Keratinocyte (primary cell): ENCODE results near the gene RELT. TPM values are rescaled to one million over a fixed set of nuclear protein-coding genes. Genes with fewer than 3 reads are reported as not detected.

Source experiments
- DNase-seq: peaks from one replicate; pipeline ENCODE4 v3.0.0-alpha.2; 2011; ENCODE audit warnings: low read depth, missing footprints, low spot score
- FAIRE-seq: peaks from 2 replicates; lab custom pipeline; 2011; peaks lifted over from hg19 to GRCh38; lab: Jason Lieb, UNC
- H2AFZ ChIP-seq: 2 replicates; pipeline ENCODE4 v1.6.0; 2012; ENCODE audit warnings: low read length, control low read depth, inconsistent platforms; ENCODE audit not compliant: control insufficient read depth
- H3K27ac ChIP-seq: 2 replicates; pipeline ENCODE4 v1.5.1; 2011; ENCODE audit warnings: low read length; ENCODE audit not compliant: control insufficient read depth, insufficient read depth
- H3K27me3 ChIP-seq: 3 replicates; pipeline ENCODE4 v1.6.0; 2011; ENCODE audit warnings: low read length; ENCODE audit not compliant: control insufficient read depth, insufficient read depth; ENCODE audit errors: extremely low read depth
- H3K36me3 ChIP-seq, 2 experiments: 2 replicates in 1 of 2; 3 replicates in 1 of 2; pipeline ENCODE4 v1.5.1; 2011; ENCODE audit warnings: low read length in 2 of 2, mild to moderate bottlenecking in 1 of 2; ENCODE audit not compliant: control insufficient read depth in 2 of 2, insufficient read depth in 2 of 2; ENCODE audit errors: extremely low read depth in 1 of 2
- H3K4me1 ChIP-seq: 3 replicates; pipeline ENCODE4 v1.5.1; 2011; ENCODE audit warnings: low read length; ENCODE audit not compliant: control insufficient read depth, insufficient read depth; ENCODE audit errors: extremely low read depth
- H3K4me2 ChIP-seq: 3 replicates; pipeline ENCODE4 v1.6.0; 2011; ENCODE audit warnings: low read depth, low read length; ENCODE audit not compliant: control insufficient read depth, insufficient read depth; ENCODE audit errors: extremely low read depth
- H3K4me3 ChIP-seq, 3 experiments: fragments of 200-600 bp in 1 of 3; sonication (generic) in 1 of 3; 2 replicates in 2 of 3; 3 replicates in 1 of 3; pipeline ENCODE4 v1.5.1; 2011 to 2016; ENCODE audit warnings: low read length in 3 of 3, mild to moderate bottlenecking in 3 of 3, control low read depth in 2 of 3, inconsistent platforms in 1 of 3, low read depth in 1 of 3, mixed read lengths in 1 of 3, mixed run types in 1 of 3, moderate library complexity in 1 of 3; ENCODE audit not compliant: control insufficient read depth in 2 of 3, insufficient read depth in 2 of 3; ENCODE audit errors: extremely low read depth in 1 of 3
- H3K79me2 ChIP-seq: 2 replicates; pipeline ENCODE4 v1.6.0; 2012; ENCODE audit warnings: low read length; ENCODE audit not compliant: control insufficient read depth, insufficient read depth
- H3K9ac ChIP-seq: 3 replicates; pipeline ENCODE4 v1.6.0; 2011; ENCODE audit warnings: low read length; ENCODE audit not compliant: control insufficient read depth, insufficient read depth; ENCODE audit errors: extremely low read depth
- H3K9me1 ChIP-seq: 3 replicates; pipeline ENCODE4 v1.6.0; 2011; ENCODE audit warnings: low read length; ENCODE audit not compliant: control insufficient read depth, insufficient read depth; ENCODE audit errors: extremely low read depth
- H3K9me3 ChIP-seq: 2 replicates; pipeline ENCODE4 v1.5.1; 2012; ENCODE audit warnings: low read depth, low read length; ENCODE audit not compliant: control insufficient read depth
- H4K20me1 ChIP-seq: 3 replicates; pipeline ENCODE4 v1.6.0; 2011; ENCODE audit warnings: low read length; ENCODE audit not compliant: control insufficient read depth, insufficient read depth; ENCODE audit errors: extremely low read depth
- EZH2 ChIP-seq: IDR thresholded peaks from one replicate; pipeline ENCODE4 v1.6.1; 2012; ENCODE audit warnings: inconsistent platforms, mild to moderate bottlenecking, low read length, moderate library complexity
- dilution Hi-C: fragments of 300-500 bp; cut with MboI; formaldehyde crosslinking; loops from one replicate; pipeline ENCODE4 v1.7.0; 2020; ENCODE audit warnings: low sequenced_read_pairs; ENCODE audit not compliant: extremely low pct_ligation_motif_present
- polyA plus RNA-seq, 5 experiments: library from polyadenylated mRNA; depleted of rRNA in 3 of 5; stranded (reverse) in 3 of 5; stranded (forward) in 1 of 5; unstranded in 1 of 5; fragments of >200 nt; gene quantifications; 1 replicate in 1 of 5; 2 replicates in 3 of 5; 3 replicates in 1 of 5; pipeline versions ENCODE4 v1.2.1 to v1.2.3, GENCODE V29; 2011 to 2012; ENCODE audit warnings: missing spikeins in 2 of 5, low read depth in 1 of 5, low replicate concordance in 1 of 5
- TF ChIP-seq, protein P1 (sequence below), 3 experiments: IDR thresholded peaks in 1 of 3; conservative IDR thresholded peaks in 1 of 3; optimal IDR thresholded peaks in 1 of 3; 2 replicates in 2 of 3; 3 replicates in 1 of 3; pipeline versions ENCODE3 to v1.5.1; 2011; ENCODE audit warnings: low read length in 3 of 3, mild to moderate bottlenecking in 3 of 3, moderate library complexity in 2 of 3, control low read depth in 1 of 3, inconsistent platforms in 1 of 3; ENCODE audit not compliant: insufficient read depth in 2 of 3; ENCODE audit errors: extremely low read depth in 1 of 3

The RELT gene
- polyA plus RNA-seq, 1 donor (not counting 4 experiments of a cell fraction or from before 2014, with no cell fraction given), result 4.2 TPM

DNA sequence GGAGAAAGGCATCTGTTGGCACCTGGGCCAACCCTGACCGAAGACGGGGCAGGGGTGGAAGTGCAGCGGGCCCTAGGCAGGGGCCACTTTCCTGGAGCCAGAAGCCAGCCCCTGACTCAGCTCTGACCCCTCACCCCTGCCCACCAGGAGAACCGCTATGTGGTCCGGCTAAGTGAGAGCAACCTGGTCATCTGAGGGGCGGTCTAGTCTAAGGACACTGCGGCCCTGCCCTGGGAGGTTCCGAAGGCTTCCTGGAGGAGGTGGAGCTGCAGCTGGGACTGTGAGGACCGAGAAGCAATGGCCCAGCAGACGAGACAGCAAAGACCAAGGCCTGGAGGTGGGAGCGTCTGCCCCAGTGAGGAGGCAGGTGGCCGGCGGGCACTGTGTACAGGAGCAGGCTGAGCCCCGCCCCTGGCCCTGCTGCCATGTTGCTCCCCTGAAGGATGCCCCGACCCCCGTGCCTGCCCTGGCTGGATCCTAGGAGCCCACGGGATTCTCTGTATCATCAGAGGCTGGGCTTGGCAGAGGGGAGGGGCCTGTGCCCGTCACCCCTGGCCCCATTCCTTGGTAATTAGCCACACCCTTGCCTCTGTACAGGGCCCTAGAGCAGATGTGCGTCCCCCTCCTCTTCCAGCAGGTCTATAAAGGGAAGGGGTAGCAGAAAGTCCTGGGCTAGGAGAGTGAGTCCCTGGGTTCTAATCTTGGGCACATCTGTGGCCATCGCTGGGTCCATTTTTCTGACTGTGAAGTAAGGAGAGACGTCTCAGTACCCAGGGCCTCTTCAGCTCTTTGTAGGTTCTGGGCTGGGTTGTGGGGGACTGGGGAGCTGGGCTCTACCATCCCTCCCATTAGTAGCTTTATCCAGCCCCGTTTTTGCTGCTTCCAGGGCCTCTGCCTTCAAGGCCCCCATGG is 19.4 kb downstream of the RELT start:
- peaks cover 1% of the 10 kb centered on the region for H3K9me1 ChIP-seq
- no peaks in the 10 kb centered on the region for H3K27me3 ChIP-seq
- no peak overlapping the region for H3K4me2 ChIP-seq
- H3K4me3 ChIP-seq, result no peak overlapping the region
- H4K20me1 ChIP-seq, result no peaks in the 10 kb centered on the region
- TF ChIP-seq, protein P1, sequence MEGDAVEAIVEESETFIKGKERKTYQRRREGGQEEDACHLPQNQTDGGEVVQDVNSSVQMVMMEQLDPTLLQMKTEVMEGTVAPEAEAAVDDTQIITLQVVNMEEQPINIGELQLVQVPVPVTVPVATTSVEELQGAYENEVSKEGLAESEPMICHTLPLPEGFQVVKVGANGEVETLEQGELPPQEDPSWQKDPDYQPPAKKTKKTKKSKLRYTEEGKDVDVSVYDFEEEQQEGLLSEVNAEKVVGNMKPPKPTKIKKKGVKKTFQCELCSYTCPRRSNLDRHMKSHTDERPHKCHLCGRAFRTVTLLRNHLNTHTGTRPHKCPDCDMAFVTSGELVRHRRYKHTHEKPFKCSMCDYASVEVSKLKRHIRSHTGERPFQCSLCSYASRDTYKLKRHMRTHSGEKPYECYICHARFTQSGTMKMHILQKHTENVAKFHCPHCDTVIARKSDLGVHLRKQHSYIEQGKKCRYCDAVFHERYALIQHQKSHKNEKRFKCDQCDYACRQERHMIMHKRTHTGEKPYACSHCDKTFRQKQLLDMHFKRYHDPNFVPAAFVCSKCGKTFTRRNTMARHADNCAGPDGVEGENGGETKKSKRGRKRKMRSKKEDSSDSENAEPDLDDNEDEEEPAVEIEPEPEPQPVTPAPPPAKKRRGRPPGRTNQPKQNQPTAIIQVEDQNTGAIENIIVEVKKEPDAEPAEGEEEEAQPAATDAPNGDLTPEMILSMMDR (optimal IDR thresholded peaks at IDR 0.05 in 1 of 3, IDR thresholded peaks at IDR 0.05 in 1 of 3, conservative IDR thresholded peaks at IDR 0.05 in 1 of 3; ENCODE audit: extremely low read depth in 1 of 3, insufficient read depth in 2 of 3, low read length in 3 of 3), result no peak
- TF ChIP-seq EZH2, result no peak
- no peak overlapping the region for H2AFZ ChIP-seq
- DNase-seq, result no peak
- dilution Hi-C loops, result no loop called here
- H3K79me2 ChIP-seq, result peaks cover 4% of the 10 kb centered on the region
- peaks cover 11% of the 10 kb centered on the region for H3K4me1 ChIP-seq
- H3K9ac ChIP-seq, result no peak overlapping the region
- H3K36me3 ChIP-seq, result peaks cover 29% of the 10 kb centered on the region in 2 experiments
- no peaks in the 10 kb centered on the region for H3K9me3 ChIP-seq
- H3K27ac ChIP-seq, result no peak overlapping the region
- FAIRE-seq, result no peak

GRCh38 chr11:73396251-73396930 is 20.2 kb downstream of the RELT start:
- H3K4me3 ChIP-seq, result no peak overlapping the region
- H3K27ac ChIP-seq, result no peak overlapping the region
- H3K27me3 ChIP-seq, result no peaks in the 10 kb centered on the region
- H3K4me1 ChIP-seq, result peaks cover 10% of the 10 kb centered on the region
- H4K20me1 ChIP-seq, result no peaks in the 10 kb centered on the region
- peaks cover 27 to 29% of the 10 kb centered on the region in 2 experiments for H3K36me3 ChIP-seq
- dilution Hi-C loops, result no loop called here
- TF ChIP-seq, protein P1 (optimal IDR thresholded peaks at IDR 0.05 in 1 of 3, IDR thresholded peaks at IDR 0.05 in 1 of 3, conservative IDR thresholded peaks at IDR 0.05 in 1 of 3; ENCODE audit: extremely low read depth in 1 of 3, insufficient read depth in 2 of 3, low read length in 3 of 3), result no peak
- TF ChIP-seq EZH2, result no peak
- no peaks in the 10 kb centered on the region for H3K9me1 ChIP-seq
- H2AFZ ChIP-seq, result no peak overlapping the region
- H3K9me3 ChIP-seq, result no peaks in the 10 kb centered on the region
- FAIRE-seq (no peak), DNase-seq (no peak)
- H3K79me2 ChIP-seq, result no peaks in the 10 kb centered on the region
- no peak overlapping the region for H3K4me2 ChIP-seq
- no peak overlapping the region for H3K9ac ChIP-seq
